ENCODE results near the gene NHERF1. TPM values are rescaled to one million over a fixed set of nuclear protein-coding genes. Genes with fewer than 3 reads are reported as not detected.

NHERF1 gene
- total and polyA plus RNA-seq, 2 of the 13 experiments (the other 11 are each of a cell fraction or from before 2014, with no cell fraction given): 169 to 269 TPM

DNA sequence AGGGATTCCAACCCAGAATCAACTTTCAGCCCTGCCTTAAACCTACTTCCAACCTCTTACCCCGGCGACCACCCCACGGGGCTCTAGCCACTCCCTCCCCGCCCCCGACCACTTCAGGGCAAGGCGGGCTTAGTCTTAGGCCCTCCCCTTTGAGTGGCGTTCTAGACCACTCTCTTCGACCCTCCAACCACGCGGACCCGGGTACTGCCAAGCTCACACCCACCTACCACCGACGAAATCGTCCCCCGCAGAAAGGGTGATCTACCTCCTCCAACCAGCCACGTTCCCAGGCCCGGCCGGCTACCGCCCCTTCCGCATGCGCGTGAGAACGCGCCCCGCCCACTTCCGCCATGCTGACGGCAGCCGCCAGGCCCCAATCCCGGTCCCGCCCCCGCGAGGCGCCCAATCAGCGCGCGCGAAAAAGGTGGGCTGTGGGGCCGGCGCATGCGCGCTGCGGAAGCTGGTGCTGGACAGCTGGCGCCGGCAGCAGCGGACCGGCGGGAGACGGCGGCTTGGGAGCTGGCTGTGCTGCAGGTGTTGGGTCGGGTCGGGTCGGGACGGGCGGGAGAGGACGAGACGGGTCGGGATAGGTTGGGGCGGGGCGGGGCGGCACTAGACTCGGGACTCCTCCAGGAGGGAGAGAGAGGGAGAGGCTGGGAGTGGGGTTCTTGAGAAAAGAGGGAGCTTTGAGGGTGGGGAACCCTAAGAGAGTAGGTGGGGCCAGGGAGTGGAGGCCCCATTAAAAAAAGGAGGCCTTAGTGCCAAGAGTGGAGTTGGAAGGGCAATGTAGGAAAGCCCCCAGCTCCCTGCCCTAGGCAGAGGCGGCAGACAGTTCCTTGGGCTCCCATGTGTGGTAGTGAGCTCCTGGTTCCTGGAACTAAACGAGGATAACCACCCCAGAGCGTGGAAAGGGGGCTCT is 27.9 kb downstream of the NHERF1 start, which contains the start of gene NAT9 (continued):
- TF ChIP-seq, protein P1, sequence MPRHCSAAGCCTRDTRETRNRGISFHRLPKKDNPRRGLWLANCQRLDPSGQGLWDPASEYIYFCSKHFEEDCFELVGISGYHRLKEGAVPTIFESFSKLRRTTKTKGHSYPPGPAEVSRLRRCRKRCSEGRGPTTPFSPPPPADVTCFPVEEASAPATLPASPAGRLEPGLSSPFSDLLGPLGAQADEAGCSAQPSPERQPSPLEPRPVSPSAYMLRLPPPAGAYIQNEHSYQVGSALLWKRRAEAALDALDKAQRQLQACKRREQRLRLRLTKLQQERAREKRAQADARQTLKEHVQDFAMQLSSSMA (CRISPR knock-in tag; IDR thresholded peaks at IDR 0.05): peak; percentile 56; the same call in 1 of the 2 replicates
- no peak for TF ChIP-seq ZFP62 (CRISPR knock-in tag; IDR thresholded peaks at IDR 0.05)
- TF ChIP-seq POLR2A (IDR thresholded peaks at IDR 0.05; ENCODE audit: insufficient read depth in 1 of 2, low read depth in 2 of 2, low read length in 2 of 2): peak; percentile 76 to 92
- no peak for TF ChIP-seq ZSCAN12 (CRISPR knock-in tag; IDR thresholded peaks at IDR 0.05)
- no peak for TF ChIP-seq ZNF34 (CRISPR knock-in tag; IDR thresholded peaks at IDR 0.05; ENCODE audit: borderline replicate concordance)
- TF ChIP-seq, protein P2, sequence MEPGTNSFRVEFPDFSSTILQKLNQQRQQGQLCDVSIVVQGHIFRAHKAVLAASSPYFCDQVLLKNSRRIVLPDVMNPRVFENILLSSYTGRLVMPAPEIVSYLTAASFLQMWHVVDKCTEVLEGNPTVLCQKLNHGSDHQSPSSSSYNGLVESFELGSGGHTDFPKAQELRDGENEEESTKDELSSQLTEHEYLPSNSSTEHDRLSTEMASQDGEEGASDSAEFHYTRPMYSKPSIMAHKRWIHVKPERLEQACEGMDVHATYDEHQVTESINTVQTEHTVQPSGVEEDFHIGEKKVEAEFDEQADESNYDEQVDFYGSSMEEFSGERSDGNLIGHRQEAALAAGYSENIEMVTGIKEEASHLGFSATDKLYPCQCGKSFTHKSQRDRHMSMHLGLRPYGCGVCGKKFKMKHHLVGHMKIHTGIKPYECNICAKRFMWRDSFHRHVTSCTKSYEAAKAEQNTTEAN (CRISPR knock-in tag; conservative IDR thresholded peaks at IDR 0.05): no peak
- TF ChIP-seq HES4 (CRISPR knock-in tag; IDR thresholded peaks at IDR 0.05; ENCODE audit: borderline replicate concordance): peak; percentile 82; the same call in 1 of the 2 replicates
- TF ChIP-seq, protein P3, sequence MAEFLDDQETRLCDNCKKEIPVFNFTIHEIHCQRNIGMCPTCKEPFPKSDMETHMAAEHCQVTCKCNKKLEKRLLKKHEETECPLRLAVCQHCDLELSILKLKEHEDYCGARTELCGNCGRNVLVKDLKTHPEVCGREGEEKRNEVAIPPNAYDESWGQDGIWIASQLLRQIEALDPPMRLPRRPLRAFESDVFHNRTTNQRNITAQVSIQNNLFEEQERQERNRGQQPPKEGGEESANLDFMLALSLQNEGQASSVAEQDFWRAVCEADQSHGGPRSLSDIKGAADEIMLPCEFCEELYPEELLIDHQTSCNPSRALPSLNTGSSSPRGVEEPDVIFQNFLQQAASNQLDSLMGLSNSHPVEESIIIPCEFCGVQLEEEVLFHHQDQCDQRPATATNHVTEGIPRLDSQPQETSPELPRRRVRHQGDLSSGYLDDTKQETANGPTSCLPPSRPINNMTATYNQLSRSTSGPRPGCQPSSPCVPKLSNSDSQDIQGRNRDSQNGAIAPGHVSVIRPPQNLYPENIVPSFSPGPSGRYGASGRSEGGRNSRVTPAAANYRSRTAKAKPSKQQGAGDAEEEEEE (CRISPR knock-in tag; IDR thresholded peaks at IDR 0.05; ENCODE audit: borderline replicate concordance): 0 out of 2 replicates have a peak, but pooled peaks have one; percentile 42
- no peak for TF ChIP-seq ZNF143 (CRISPR knock-in tag; IDR thresholded peaks at IDR 0.05)
- TF ChIP-seq, protein P4, sequence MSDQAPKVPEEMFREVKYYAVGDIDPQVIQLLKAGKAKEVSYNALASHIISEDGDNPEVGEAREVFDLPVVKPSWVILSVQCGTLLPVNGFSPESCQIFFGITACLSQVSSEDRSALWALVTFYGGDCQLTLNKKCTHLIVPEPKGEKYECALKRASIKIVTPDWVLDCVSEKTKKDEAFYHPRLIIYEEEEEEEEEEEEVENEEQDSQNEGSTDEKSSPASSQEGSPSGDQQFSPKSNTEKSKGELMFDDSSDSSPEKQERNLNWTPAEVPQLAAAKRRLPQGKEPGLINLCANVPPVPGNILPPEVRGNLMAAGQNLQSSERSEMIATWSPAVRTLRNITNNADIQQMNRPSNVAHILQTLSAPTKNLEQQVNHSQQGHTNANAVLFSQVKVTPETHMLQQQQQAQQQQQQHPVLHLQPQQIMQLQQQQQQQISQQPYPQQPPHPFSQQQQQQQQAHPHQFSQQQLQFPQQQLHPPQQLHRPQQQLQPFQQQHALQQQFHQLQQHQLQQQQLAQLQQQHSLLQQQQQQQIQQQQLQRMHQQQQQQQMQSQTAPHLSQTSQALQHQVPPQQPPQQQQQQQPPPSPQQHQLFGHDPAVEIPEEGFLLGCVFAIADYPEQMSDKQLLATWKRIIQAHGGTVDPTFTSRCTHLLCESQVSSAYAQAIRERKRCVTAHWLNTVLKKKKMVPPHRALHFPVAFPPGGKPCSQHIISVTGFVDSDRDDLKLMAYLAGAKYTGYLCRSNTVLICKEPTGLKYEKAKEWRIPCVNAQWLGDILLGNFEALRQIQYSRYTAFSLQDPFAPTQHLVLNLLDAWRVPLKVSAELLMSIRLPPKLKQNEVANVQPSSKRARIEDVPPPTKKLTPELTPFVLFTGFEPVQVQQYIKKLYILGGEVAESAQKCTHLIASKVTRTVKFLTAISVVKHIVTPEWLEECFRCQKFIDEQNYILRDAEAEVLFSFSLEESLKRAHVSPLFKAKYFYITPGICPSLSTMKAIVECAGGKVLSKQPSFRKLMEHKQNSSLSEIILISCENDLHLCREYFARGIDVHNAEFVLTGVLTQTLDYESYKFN (CRISPR knock-in tag; conservative IDR thresholded peaks at IDR 0.05): peak; percentile 57; the same call in 1 of the 2 replicates
- no peak for TF ChIP-seq SP140L (CRISPR knock-in tag; IDR thresholded peaks at IDR 0.05; ENCODE audit: borderline replicate concordance)
- TF ChIP-seq, protein P5, sequence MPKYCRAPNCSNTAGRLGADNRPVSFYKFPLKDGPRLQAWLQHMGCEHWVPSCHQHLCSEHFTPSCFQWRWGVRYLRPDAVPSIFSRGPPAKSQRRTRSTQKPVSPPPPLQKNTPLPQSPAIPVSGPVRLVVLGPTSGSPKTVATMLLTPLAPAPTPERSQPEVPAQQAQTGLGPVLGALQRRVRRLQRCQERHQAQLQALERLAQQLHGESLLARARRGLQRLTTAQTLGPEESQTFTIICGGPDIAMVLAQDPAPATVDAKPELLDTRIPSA (CRISPR knock-in tag; IDR thresholded peaks at IDR 0.05; ENCODE audit: borderline replicate concordance): no peak
- TF ChIP-seq, protein P6, sequence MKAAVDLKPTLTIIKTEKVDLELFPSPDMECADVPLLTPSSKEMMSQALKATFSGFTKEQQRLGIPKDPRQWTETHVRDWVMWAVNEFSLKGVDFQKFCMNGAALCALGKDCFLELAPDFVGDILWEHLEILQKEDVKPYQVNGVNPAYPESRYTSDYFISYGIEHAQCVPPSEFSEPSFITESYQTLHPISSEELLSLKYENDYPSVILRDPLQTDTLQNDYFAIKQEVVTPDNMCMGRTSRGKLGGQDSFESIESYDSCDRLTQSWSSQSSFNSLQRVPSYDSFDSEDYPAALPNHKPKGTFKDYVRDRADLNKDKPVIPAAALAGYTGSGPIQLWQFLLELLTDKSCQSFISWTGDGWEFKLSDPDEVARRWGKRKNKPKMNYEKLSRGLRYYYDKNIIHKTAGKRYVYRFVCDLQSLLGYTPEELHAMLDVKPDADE (CRISPR knock-in tag; IDR thresholded peaks at IDR 0.05): no peak
- no peak for TF ChIP-seq EHMT2 (IDR thresholded peaks at IDR 0.05; ENCODE audit: borderline replicate concordance, low read depth, low read length)
- no peak for TF ChIP-seq ZNF557 (CRISPR knock-in tag; IDR thresholded peaks at IDR 0.05)
- TF ChIP-seq SRF (IDR thresholded peaks at IDR 0.05; ENCODE audit: low read depth, low read length): no peak
- TF ChIP-seq ZNF253 (CRISPR knock-in tag; IDR thresholded peaks at IDR 0.05; ENCODE audit: borderline replicate concordance): 0 out of 2 replicates have a peak, but pooled peaks have one; percentile 39
- peak; percentile 38; the same call in 1 of the 2 replicates for TF ChIP-seq MIER3 (CRISPR knock-in tag; IDR thresholded peaks at IDR 0.05; ENCODE audit: borderline replicate concordance)
- TF ChIP-seq ZNF235 (CRISPR knock-in tag; IDR thresholded peaks at IDR 0.05; ENCODE audit: borderline replicate concordance): peak; percentile 19; the same call in 1 of the 2 replicates
